ENCODE results near the gene FXYD7.

DNA sequence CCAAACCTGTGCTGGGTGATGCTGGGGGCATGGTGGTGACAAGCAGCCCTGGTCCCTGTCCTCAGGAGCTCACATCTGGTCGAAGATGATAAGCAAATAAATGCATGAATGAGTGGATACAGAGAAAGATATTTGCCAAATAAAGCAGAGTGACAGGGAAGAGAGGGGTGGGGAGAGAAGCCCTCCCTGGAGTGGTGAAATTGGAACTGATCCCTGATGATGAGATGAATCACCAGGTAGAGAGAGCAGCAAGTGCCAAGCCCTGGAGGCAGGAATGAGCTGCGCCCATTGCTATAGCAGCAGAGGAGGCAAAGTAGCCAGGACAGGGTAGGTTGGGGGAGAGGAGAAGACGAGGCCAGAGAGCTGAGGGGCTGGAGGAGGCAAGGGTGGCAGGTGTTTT is 25.1 kb downstream of the FXYD7 start:
- no peak for TF ChIP-seq YY1 (IDR thresholded peaks at IDR 0.05; ENCODE audit: insufficient read depth, insufficient read length)
- no peak for TF ChIP-seq ZNF274 (IDR thresholded peaks at IDR 0.05; ENCODE audit: low read depth, low read length)
